OCI-M2 (cell line): ENCODE measurements around the gene OR2V1.
"Not testable (repeated sequence)": the region's sequence is repeated elsewhere in the genome, so short reads cannot be mapped to it uniquely, and the experiment has no call there.

ENCODE experiments used
- DNase-seq: peaks from one replicate; lab custom pipeline; 2025; ENCODE audit not compliant: unreplicated experiment; lab: John Stamatoyannopoulos, UW

OR2V1 gene

DNA sequence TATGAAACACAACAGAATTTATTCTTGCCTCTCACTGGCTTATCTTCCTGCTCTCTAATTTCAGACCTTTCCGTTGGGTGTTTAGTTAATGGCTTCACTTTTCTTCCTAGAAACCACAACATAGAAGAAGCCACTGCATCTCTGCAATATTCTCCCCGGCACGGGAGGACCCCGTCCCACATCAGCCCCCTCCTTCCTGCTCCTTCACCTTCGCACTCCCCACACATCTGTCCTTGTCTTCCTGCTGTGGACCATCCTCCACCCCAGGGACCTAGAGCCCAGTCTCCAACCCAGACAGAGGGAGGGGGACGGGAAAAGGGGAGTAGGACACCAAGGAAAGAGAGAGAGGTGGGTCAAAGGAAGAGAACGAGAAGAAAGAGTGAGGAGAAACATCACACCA is 1.4 kb downstream of the OR2V1 start:
- no peak for DNase-seq

GRCh38 chr5:181127907-181128626 is 2.9 kb downstream of the OR2V1 start:
- no peak for DNase-seq

GRCh38 chr5:181127456-181127855 is 3.5 kb downstream of the OR2V1 start:
- DNase-seq = no peak

DNA sequence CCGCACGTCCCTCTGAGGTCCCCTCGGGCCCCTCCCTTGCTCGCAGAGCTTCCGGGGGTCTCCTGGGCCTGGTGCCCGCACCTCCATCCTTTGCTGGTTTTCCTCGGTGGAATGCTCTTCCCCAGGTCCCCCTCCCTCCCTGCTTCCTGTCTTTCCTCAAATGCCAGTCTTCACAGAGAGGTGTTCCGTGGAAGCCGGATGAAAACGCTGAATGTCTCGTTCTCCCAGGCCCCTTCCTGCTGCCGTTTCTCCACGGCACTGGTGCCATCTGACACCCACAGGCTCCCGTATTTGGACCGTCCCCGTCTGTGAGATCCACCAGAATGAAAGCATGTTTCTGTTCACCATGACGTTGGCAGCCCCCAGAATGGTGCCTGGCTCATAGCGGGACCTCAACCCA is 4.1 kb downstream of the OR2V1 start:
- no peak for DNase-seq

GRCh38 chr5:181124526-181124925 is 6.4 kb downstream of the OR2V1 start:
- no peak for DNase-seq

DNA sequence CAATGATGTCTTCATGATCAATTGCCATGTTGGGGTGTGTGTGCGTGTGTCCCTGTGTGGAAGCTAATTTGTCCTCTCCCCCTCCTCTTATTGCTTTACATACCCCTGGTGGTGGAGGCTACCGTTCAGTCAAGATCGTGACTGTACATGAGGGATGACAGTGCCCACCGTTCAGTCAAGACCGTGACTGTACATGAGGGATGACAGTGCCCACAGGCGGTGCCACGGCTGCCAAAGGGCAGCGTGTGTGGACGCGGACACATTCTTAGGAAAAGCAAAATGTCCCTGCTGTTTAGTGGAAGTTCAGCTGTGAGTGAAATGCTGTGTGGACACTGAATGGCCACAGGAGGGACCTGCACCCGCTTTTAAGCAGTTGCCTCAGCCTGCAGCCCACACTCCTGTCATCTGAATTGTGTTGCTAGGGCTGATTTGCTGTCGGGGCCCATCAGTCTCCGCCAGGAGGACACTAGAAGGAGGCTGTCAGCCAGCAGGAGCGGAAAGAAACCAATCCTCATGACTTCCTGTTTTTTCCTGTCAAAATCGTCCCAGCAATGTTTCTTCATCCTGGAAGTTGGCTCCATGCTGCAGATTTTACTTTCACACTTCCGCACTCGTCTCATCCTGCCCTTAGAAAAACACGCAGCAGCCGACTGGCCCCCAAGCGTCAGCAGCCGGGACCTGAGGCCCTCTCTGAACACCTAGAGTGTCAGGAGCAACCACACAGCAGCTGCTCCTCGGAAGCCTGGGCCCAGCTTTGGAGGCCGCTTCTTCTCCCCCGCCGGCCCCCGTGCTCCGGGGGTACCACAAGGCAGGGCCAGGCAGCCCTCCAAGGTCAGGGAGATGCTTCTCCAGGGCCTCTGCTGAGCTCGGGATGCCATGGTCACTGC is 9.1 kb downstream of the OR2V1 start:
- DNase-seq = no peak

DNA sequence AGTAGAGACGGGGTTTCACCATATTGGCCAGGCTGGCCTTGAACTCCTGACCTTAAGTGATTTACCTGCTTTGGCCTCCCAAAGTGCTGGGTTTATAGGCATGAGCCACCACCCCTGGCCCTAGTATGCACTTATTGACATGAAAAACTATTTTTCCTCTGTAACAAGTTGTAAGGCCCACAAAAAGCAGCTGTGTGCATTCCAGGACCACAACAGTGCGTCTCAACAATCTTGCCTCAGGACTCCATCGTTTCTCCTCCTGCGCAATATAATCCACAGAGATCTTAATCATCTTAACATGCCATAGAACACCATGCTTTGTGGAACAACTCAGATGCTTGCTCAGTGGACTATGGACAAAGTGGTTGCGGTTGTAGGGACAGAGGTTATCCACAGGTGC is 10.2 kb downstream of the OR2V1 start:
- no peak for DNase-seq

DNA sequence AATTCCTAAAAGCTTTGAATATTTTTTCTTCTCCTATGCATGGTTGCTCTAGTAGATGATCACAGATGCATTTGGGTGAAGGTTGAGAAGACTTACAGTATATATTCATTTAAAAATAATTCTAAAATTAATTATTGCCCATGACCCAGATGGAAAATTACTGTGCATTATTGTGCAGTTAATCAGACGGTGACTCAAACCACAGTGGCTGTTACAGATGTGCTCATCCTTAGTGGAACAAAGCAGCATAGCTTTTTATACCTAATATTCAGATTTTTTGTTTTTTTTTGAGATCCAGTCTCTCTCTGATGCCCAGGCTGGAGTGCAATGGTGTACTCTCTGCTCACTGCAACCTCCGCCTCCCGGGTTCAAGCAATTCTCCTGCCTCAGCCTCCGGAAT is 10.7 kb downstream of the OR2V1 start:
- no peak for DNase-seq

GRCh38 chr5:181119105-181119504 is 11.9 kb downstream of the OR2V1 start:
- DNase-seq = no peak

DNA sequence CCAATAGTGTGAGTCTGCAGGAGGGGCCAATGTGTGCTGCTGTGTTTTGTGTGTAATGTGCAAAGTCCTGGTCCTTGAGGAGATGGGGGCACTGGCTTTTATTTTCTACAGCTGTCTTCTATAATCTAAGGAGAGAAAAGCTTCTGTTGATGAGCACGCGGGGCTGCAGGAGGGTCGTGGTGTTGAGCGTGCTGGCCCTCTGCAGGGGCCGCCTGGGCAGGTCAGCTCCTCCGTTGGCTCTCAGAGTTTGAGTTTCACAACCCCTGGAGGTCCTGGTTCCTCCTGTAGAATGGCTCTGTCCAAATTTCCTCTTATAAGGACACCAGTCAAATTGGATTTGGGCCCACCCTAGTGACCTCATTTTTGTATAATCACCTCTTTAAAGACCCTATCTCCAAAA is 12.6 kb downstream of the OR2V1 start:
- no peak for DNase-seq

- DNase-seq = no peak
Observed at GRCh38 chr5:181114844-181115778, 15.9 kb downstream of the OR2V1 start.

DNA sequence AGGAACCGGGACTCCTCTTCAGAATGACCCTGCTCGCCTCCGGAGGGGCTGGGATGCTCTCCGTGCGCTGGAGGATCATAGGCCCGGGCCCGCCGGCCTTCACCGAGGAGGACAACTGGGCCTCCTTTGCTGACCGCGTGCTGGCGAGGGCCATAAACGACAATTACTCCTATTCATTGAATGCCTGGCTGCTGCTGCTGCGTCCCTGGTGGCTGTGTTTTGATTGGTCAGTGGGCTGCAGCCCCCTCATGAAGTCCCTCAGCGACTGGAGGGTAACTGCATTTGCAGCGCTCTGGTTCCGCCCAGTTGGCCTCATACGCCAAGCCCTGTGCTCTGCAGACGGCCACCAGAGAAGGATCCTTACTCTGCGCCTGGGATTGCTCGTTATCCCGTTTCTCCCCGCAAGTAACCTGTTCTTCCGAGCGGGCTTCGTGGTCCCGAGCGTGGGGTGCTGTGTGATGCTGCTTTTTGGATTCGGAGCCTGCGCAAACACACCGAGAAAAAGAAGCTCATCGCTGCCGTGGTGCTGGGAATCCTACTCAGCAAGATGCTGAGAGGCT is 16.6 kb downstream of the OR2V1 start:
- no peak for DNase-seq

GRCh38 chr5:181113572-181113971 is 17.4 kb downstream of the OR2V1 start:
- not testable (repeated sequence) for DNase-seq

GRCh38 chr5:181112476-181112875 is 18.5 kb downstream of the OR2V1 start:
- no peak for DNase-seq

DNA sequence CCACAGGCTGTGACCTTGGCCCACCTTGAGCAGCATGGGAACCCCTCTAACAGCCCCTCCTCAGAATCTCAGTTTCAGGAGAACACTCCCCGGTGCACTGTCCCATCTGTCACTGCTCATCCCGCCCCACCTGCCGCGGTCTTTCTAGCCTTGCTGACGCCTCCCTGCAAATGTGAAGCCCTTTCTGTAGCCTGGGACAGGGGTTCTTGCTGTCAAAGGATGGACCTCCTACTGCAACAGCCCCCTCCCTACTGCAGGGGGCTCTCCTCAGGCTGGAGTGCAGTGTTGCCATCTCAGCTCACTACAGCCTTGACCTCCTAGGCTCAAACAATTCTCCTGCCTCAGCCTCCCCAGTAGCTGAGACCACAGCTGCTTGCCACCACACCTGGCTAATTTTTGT is 20.0 kb downstream of the OR2V1 start:
- no peak for DNase-seq

DNA sequence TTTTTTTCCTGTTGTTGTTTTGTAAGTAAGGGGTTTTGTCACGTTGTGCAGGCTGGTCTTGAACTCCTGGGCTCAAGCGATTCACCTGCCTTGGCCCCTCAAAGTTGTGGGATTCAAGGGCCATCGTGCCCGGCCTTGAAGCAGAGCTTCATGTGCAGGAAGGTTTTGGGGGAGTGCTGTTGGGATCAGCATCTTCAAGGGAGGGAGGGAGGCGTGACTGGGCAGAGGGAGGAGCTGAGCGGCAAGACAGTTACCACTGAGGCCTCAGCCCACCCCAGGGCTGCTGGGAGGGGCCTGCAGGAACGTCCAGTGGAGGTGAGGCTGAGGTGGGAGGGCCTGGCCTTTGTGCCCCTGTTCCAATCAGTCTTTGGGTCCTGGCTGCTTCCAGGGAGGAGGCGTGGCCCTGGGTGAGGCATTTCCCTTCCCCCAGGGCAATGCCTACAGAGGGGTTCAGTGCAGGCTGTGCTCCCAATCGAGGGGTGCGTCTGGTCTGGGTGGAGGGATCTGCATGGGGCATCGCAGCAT is 21.4 kb downstream of the OR2V1 start:
- no peak for DNase-seq

DNA sequence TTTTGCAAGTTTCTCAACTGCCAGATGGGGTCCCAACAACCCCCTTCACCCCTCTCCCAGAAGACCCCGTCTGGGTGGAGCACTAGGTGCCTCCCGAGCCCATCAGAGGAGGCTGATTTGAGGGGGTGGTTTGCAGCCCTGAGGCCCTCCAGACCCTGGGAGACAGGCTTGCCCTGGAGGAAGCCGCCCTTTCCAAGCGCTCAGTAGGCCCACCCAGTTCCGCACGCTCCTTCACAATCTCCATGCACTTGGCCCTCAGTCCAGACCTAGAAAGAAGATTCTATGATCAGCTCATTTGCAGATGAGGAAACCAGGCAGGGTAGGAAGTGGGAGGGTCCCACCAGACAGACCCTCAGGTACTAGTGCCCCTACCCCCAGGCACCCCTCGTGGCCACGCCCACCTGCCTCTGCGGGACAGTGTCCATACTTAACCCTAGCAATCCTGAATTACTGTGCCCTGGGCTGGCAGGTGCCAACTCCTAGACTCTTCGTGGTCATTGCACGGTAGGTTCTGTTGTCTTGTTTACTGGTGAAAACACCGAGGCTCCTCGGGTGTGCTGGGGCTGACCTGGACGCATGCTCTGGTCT is 22.3 kb downstream of the OR2V1 start:
- DNase-seq = no peak

DNA sequence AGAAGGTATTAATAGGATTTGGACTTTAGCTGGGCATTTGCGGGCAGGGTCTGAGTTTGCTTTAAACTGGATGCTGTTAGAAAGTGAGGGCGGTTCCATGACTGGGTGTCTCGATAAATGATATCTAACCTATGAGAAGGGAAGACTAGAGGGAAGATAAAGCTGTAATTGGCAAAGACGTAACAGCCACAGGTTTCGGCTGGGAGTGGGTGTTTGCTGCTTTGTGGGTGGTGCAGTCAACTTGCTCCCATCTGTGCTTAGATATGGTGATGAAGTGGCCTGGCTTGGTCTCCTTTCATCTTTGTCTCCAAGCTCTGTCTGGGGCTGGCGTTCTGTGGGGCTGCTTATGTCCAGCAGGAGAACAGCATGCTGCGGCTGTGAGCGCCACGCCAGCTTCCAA is 23.3 kb downstream of the OR2V1 start:
- DNase-seq = no peak

DNA sequence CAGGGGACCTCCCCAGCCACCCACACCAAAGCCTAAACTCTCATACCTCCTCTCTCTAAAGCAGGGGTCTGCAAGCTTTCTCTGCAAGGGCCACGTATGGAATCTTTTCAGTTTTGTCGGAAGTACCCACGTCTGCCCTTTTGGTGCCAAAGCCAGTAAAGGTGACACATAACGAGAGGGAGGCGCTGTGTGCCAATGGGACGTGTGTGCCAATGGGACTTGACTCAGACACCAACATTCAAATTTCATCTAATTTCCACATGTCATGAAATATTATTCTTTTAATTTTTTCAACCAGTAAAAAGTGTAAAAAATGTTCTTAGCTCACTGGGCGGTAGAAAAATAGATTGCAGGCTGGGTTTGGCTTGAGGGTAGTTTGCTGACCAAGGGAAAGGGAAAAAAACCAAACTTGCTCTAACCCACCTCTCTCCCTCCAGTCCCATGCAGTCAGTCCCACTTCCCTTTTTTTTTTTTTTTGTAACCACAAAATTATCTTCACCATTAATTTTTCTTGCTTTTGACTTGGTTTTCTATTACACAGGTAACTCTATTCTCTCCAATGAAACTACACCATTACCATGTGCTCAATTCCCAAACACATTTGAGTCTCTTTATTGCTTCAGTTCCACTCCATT is 25.5 kb downstream of the OR2V1 start:
- no peak for DNase-seq
